Measurements from ENCODE around the gene PLEKHA5. TPM values are rescaled to one million over a fixed set of nuclear protein-coding genes. Genes with fewer than 3 reads are reported as not detected.
"Not testable (repeated sequence)": the region's sequence is repeated elsewhere in the genome, so short reads cannot be mapped to it uniquely, and the experiment has no call there.

PLEKHA5 gene
- total and polyA plus RNA-seq, 7 donors: 7.0 to 32.6 (median 14.7) TPM

- H3K36me3 ChIP-seq: no peaks in the 10 kb centered on the region
- DNase-seq: no peak
Measured at GRCh38 chr12:19411234-19412204, 282.0 kb downstream of the PLEKHA5 start.

GRCh38 chr12:19412844-19413243 lies 283.3 kb downstream of the PLEKHA5 start:
- intact Hi-C loops (cut with DNase I): no loop called here
- H3K4me1 ChIP-seq: peaks cover 0 to 19% (median 18%) of the 10 kb centered on the region in 4 donors
- peak overlapping the region in 3 of 4 donors; percentile 40 to 76 (median 55) for H3K27ac ChIP-seq

More at GRCh38 chr12:19411234-19412204, 282.0 kb downstream of the PLEKHA5 start:
- Histone ChIP-seq H3K27me3 (no peaks in the 10 kb centered on the region), H3K27ac (peak overlapping the region in 3 of 4 donors; percentile 35 to 76 (median 40)), H3K4me3 (no peak overlapping the region), H3K4me1 (peaks cover 0 to 19% (median 18%) of the 10 kb centered on the region in 4 donors), H3K9me3 (no peaks in the 10 kb centered on the region)
- 87 to 90% methylated on average over 10 of the region's 10 CpGs for WGBS, 2 donors
- no peak for TF ChIP-seq POLR2A (IDR thresholded peaks at IDR 0.05)
- peak in 1 of 4 donors; percentile 65 for TF ChIP-seq POLR2AphosphoS5 (IDR thresholded peaks at IDR 0.05)
- intact Hi-C loops (cut with DNase I): no loop called here

GRCh38 chr12:19413582-19413981 lies 284.0 kb downstream of the PLEKHA5 start:
- DNase-seq; H3K4me3 ChIP-seq; H3K9me3 ChIP-seq; intact Hi-C loops (cut with DNase I); H3K36me3 ChIP-seq; H3K27me3 ChIP-seq: not testable (repeated sequence)
- WGBS, 2 donors: 92 to 95% methylated on average over 5 of the region's 5 CpGs
- Histone ChIP-seq H3K27ac (peak overlapping the region in 2 of 4 donors; percentile 55 to 76), H3K4me1 (peaks cover 0 to 19% (median 18%) of the 10 kb centered on the region in 4 donors)

More at GRCh38 chr12:19412844-19413243, 283.3 kb downstream of the PLEKHA5 start:
- no peak for TF ChIP-seq POLR2A (IDR thresholded peaks at IDR 0.05)
- TF ChIP-seq CTCF (IDR thresholded peaks at IDR 0.05): no peak
- no peak for TF ChIP-seq EP300 (IDR thresholded peaks at IDR 0.05)
- TF ChIP-seq POLR2AphosphoS5 (IDR thresholded peaks at IDR 0.05): no peak
- DNase-seq: peak; percentile 77
- 94 to 96% methylated on average over 23 of the region's 23 CpGs for WGBS, 2 donors
- no peaks in the 10 kb centered on the region for H3K36me3 ChIP-seq
- H3K27me3 ChIP-seq: no peaks in the 10 kb centered on the region
- peak overlapping the region; percentile 5 to 29 (median 22) for H3K4me3 ChIP-seq
- no peaks in the 10 kb centered on the region for H3K9me3 ChIP-seq

- no peak for DNase-seq
- intact Hi-C loops (cut with DNase I): no loop called here
- no peak overlapping the region for H3K27ac ChIP-seq
- peaks cover 0 to 11% (median 5%) of the 10 kb centered on the region in 4 donors for H3K4me1 ChIP-seq
- TF ChIP-seq EP300 (IDR thresholded peaks at IDR 0.05): no peak
- no peak for TF ChIP-seq CTCF (IDR thresholded peaks at IDR 0.05)
- TF ChIP-seq POLR2AphosphoS5 (IDR thresholded peaks at IDR 0.05): no peak
- no peak for TF ChIP-seq POLR2A (IDR thresholded peaks at IDR 0.05)
- H3K9me3 ChIP-seq: no peaks in the 10 kb centered on the region
- no peaks in the 10 kb centered on the region for H3K27me3 ChIP-seq
- H3K36me3 ChIP-seq: no peaks in the 10 kb centered on the region
- no peak overlapping the region for H3K4me3 ChIP-seq
Measured at GRCh38 chr12:19415563-19415962, 286.0 kb downstream of the PLEKHA5 start.

GRCh38 chr12:19419086-19419485 lies 289.6 kb downstream of the PLEKHA5 start:
- Histone ChIP-seq H3K36me3 (no peaks in the 10 kb centered on the region), H3K27me3 (no peaks in the 10 kb centered on the region), H3K4me3 (no peak overlapping the region), H3K9me3 (no peaks in the 10 kb centered on the region), H3K27ac (no peak overlapping the region), H3K4me1 (no peaks in the 10 kb centered on the region)
- no peak for TF ChIP-seq POLR2AphosphoS5 (IDR thresholded peaks at IDR 0.05)
- TF ChIP-seq CTCF (IDR thresholded peaks at IDR 0.05): no peak
- TF ChIP-seq POLR2A (IDR thresholded peaks at IDR 0.05): no peak
- no peak for TF ChIP-seq EP300 (IDR thresholded peaks at IDR 0.05)
- intact Hi-C loops (cut with DNase I): no loop called here
- 96 to 98% methylated on average over 14 of the region's 14 CpGs for WGBS, 2 donors
- DNase-seq: no peak

All from sigmoid colon (tissue), 7 donors.